Esophagus muscularis mucosa (tissue), 4 donors: ENCODE results near the gene VAMP2.

Experiments
- EP300 ChIP-seq: sonication (generic); formaldehyde crosslinking; IDR thresholded peaks from one replicate; pipeline ENCODE4 v1.6.1; 2017; ENCODE audit warnings: antibody characterized with exemption
- POLR2AphosphoS5 ChIP-seq, 2 donors: sonication (generic); formaldehyde crosslinking; IDR thresholded peaks; one replicate each; pipeline ENCODE4 v1.6.1; 2017; ENCODE audit warnings: antibody characterized with exemption in 2 of 2
- TF ChIP-seq, protein P1 (sequence below), 3 experiments: fragments of 200-600 bp in 2 of 3; fragments of 450-650 bp in 1 of 3; sonication (generic) in 2 of 3; IDR thresholded peaks; one replicate each; pipeline ENCODE4 v1.5.1; 2017 to 2019; ENCODE audit warnings: antibody characterized with exemption in 3 of 3, mild to moderate bottlenecking in 2 of 3, moderate library complexity in 1 of 3

DNA sequence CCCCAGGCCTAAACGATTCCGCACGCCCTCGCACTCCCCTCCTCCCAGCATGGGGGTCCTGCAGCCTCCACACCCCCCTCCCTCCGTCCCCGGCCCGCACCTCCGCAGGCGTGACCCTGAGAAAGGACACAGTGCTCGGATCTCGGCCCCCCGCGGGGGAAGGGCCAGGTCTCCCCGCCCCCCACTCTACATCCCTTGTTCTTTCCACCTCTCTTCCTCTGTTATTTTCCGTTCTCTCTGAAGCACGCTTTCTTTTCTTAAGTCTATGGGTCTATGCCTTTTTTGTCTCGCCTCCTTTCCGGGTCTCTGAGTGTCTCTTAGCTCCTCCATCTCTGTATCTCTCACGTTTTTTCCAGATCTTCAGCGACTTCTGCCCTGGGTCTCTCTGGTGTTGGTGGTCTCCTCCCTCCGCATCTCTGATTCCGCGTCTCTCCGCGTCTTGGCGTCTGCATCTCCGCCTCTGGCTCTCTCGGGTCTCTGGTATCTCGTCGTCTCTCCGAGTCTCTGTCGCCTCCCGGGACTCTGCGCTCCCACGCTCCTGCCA lies 36.7 kb downstream of the VAMP2 start:
- TF ChIP-seq EP300 (no peak), POLR2AphosphoS5 (IDR thresholded peaks at IDR 0.05) (no peak)
- TF ChIP-seq, protein P1, sequence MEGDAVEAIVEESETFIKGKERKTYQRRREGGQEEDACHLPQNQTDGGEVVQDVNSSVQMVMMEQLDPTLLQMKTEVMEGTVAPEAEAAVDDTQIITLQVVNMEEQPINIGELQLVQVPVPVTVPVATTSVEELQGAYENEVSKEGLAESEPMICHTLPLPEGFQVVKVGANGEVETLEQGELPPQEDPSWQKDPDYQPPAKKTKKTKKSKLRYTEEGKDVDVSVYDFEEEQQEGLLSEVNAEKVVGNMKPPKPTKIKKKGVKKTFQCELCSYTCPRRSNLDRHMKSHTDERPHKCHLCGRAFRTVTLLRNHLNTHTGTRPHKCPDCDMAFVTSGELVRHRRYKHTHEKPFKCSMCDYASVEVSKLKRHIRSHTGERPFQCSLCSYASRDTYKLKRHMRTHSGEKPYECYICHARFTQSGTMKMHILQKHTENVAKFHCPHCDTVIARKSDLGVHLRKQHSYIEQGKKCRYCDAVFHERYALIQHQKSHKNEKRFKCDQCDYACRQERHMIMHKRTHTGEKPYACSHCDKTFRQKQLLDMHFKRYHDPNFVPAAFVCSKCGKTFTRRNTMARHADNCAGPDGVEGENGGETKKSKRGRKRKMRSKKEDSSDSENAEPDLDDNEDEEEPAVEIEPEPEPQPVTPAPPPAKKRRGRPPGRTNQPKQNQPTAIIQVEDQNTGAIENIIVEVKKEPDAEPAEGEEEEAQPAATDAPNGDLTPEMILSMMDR (IDR thresholded peaks at IDR 0.05): no peak
